PC-3 (cell line): ENCODE data around the gene VWC2L. TPM values are rescaled to one million over a fixed set of nuclear protein-coding genes. Genes with fewer than 3 reads are reported as not detected.

Experiments
- ATAC-seq: fragments of 200-7000 bp; cut with Tn5 transposase; 2 replicates; pipeline ENCODE4 v1.9.1; 2020; ENCODE audit warnings: mild to moderate bottlenecking, moderate library complexity
- BruUV-seq: library from RNA; stranded (reverse); fragments of 400-500 nt; replicated peaks from 2 replicates; lab custom pipeline; 2021; lab: Mats Ljungman, UMichigan
- CTCF ChIA-PET: fragments of 300-600 bp; sonication (Branson Sonifier 250); formaldehyde crosslinking; loops from one replicate; lab custom pipeline; 2022; ENCODE audit warnings: antibody characterized with exemption; lab: Charles Lee
- POLR2A ChIA-PET: fragments of 300-600 bp; sonication (Branson Sonifier 250); formaldehyde crosslinking; loops from one replicate; lab custom pipeline; 2022; ENCODE audit warnings: antibody characterized with exemption; ENCODE audit not compliant: unreplicated experiment; lab: Charles Lee
- DNase-seq: peaks from one replicate; pipeline ENCODE4 v3.0.0-alpha.2; 2015
- H2AFZ ChIP-seq: fragments of 300-600 bp; sonication (generic); 2 replicates; pipeline ENCODE4 v1.6.0; 2016; ENCODE audit warnings: antibody characterized with exemption, low read length
- H3F3A ChIP-seq: fragments of 300-600 bp; sonication (generic); one replicate; pipeline ENCODE4 v1.6.0; 2017; ENCODE audit warnings: antibody characterized with exemption, low read length, control low read depth, mild to moderate bottlenecking; ENCODE audit not compliant: unreplicated experiment
- H3K27ac ChIP-seq: fragments of 300-600 bp; sonication (generic); 2 replicates; pipeline ENCODE4 v1.5.1; 2016; ENCODE audit warnings: mild to moderate bottlenecking, low read length
- H3K27me3 ChIP-seq: fragments of 300-600 bp; sonication (generic); 2 replicates; pipeline ENCODE4 v1.6.1; 2016; ENCODE audit warnings: low read length, mixed read lengths
- H3K36me3 ChIP-seq: fragments of 300-600 bp; sonication (generic); 2 replicates; pipeline ENCODE4 v1.6.1; 2016; ENCODE audit warnings: low read depth, mixed run types, low read length, mixed read lengths
- H3K4me1 ChIP-seq: fragments of 300-600 bp; sonication (generic); 2 replicates; pipeline ENCODE4 v1.5.1; 2016; ENCODE audit warnings: low read length; ENCODE audit not compliant: insufficient read depth
- H3K4me2 ChIP-seq: fragments of 300-600 bp; sonication (generic); 2 replicates; pipeline ENCODE4 v1.6.0; 2016; ENCODE audit warnings: low read length
- H3K4me3 ChIP-seq: fragments of 300-600 bp; sonication (generic); 2 replicates; pipeline ENCODE4 v1.5.1; 2016; ENCODE audit warnings: mild to moderate bottlenecking, low read length, mixed read lengths
- H3K79me2 ChIP-seq: fragments of 300-600 bp; sonication (generic); 2 replicates; pipeline ENCODE4 v1.6.1; 2017; ENCODE audit warnings: low read length, mixed read lengths
- H3K9ac ChIP-seq: fragments of 300-600 bp; sonication (generic); 2 replicates; pipeline ENCODE4 v1.6.0; 2016; ENCODE audit warnings: mild to moderate bottlenecking, low read length
- H3K9me2 ChIP-seq: fragments of 300-600 bp; sonication (generic); replicated peaks from 2 replicates; pipeline ENCODE4 v1.6.1; 2016; ENCODE audit warnings: mixed run types, low read length, mixed read lengths
- H3K9me3 ChIP-seq: fragments of 300-600 bp; sonication (generic); 2 replicates; pipeline ENCODE4 v1.6.1; 2016; ENCODE audit warnings: low read length, mixed read lengths
- H4K20me1 ChIP-seq: fragments of 300-600 bp; sonication (generic); 2 replicates; pipeline ENCODE4 v1.6.1; 2016; ENCODE audit warnings: low read length, mixed read lengths
- EZH2 ChIP-seq: fragments of 300-600 bp; sonication (generic); IDR thresholded peaks from one replicate; pipeline ENCODE4 v1.6.1; 2017; ENCODE audit warnings: antibody characterized with exemption, mild to moderate bottlenecking, low read length; ENCODE audit not compliant: unreplicated experiment
- EZH2phosphoT487 ChIP-seq: fragments of 300-600 bp; sonication (generic); IDR thresholded peaks from 2 replicates; pipeline ENCODE4 v1.6.1; 2018; ENCODE audit warnings: mild to moderate bottlenecking, antibody characterized with exemption, low read length, borderline replicate concordance
- intact Hi-C: fragments of 100-400 bp; cut with micrococcal nuclease; formaldehyde crosslinking; loops from 2 replicates; pipeline ENCODE4 v1.9.0; 2023
- total RNA-seq: library from RNA; depleted of rRNA; stranded (reverse); fragments of >200 nt; gene quantifications from 2 replicates; pipeline ENCODE4 v1.2.3, GENCODE V29; 2014
- TF ChIP-seq, protein P1 (sequence below): fragments of 300-600 bp; sonication (generic); conservative IDR thresholded peaks from 2 replicates; pipeline ENCODE4 v1.5.1; 2017; ENCODE audit warnings: antibody characterized with exemption, low read depth, mild to moderate bottlenecking, low read length

The VWC2L gene
- total RNA-seq, 1 experiment from 2014 or later, result not detected

DNA sequence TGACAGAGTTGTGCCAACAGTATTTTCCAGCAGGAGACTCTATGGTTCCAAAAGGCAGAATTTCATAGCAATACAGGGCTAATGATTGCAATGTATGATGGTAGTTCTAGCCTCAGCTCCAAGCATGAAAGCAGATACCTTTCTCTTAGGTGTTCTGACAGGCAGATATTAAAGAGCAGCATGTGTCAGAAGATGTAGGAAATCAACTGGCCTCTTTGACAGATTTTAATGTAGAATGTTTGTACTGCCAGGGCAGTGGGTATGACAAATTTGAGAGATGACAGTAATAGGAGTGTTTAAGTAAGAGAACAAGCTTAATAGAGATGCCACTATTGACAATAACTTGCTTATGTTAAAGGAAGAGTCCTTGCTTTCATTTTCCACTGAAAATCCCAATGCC, 21.5 kb upstream of the VWC2L start:
- Histone ChIP-seq H2AFZ (0 out of 2 replicates have a peak overlapping the region, but pooled peaks have one; percentile 25), H3K9me3 (no peaks in the 10 kb centered on the region), H3K4me1 (no peaks in the 10 kb centered on the region), H3F3A (no peaks in the 10 kb centered on the region), H3K27ac (no peak overlapping the region), H3K79me2 (no peaks in the 10 kb centered on the region), H3K36me3 (no peaks in the 10 kb centered on the region), H3K27me3 (no peaks in the 10 kb centered on the region), H3K9me2 (no peaks in the 10 kb centered on the region), H4K20me1 (no peaks in the 10 kb centered on the region), H3K4me2 (no peak overlapping the region), H3K9ac (no peak overlapping the region), H3K4me3 (no peak overlapping the region)
- TF ChIP-seq EZH2 (no peak), EZH2phosphoT487 (no peak)
- TF ChIP-seq, protein P1, sequence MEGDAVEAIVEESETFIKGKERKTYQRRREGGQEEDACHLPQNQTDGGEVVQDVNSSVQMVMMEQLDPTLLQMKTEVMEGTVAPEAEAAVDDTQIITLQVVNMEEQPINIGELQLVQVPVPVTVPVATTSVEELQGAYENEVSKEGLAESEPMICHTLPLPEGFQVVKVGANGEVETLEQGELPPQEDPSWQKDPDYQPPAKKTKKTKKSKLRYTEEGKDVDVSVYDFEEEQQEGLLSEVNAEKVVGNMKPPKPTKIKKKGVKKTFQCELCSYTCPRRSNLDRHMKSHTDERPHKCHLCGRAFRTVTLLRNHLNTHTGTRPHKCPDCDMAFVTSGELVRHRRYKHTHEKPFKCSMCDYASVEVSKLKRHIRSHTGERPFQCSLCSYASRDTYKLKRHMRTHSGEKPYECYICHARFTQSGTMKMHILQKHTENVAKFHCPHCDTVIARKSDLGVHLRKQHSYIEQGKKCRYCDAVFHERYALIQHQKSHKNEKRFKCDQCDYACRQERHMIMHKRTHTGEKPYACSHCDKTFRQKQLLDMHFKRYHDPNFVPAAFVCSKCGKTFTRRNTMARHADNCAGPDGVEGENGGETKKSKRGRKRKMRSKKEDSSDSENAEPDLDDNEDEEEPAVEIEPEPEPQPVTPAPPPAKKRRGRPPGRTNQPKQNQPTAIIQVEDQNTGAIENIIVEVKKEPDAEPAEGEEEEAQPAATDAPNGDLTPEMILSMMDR, result no peak
- ChIA-PET CTCF (no interaction called here), POLR2A (interaction anchor here (0.7 kb wide), 1 partner anchor 169 kb away, joined by 3 read pairs; no protein-coding TSS in a partner anchor)
- no TSS peak for BruUV-seq
- ATAC-seq (no peak), DNase-seq (no peak)
- intact Hi-C loops, result no loop called here

DNA sequence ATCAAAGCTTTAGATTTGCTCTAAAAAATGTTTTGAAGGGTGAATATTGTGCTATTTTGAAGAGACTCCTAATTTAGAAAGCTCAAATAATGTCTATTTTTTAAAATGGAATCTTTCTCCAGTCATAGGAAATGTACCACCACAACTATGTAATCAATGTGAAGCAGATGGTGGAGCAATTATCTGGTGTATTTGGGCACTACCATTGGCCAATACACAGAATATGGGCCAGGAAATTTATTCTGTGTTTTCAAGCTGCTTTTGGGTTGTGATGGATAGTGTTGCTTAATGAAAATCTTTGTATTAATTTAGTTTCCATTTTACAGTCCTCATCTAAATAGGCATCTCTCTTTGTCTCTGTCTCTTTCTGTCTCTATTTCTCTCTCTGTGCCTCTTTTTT, 17.1 kb upstream of the VWC2L start:
- ChIA-PET CTCF (no interaction called here), POLR2A (no interaction called here)
- H3K9me3 ChIP-seq, result no peaks in the 10 kb centered on the region
- no peaks in the 10 kb centered on the region for H3F3A ChIP-seq
- BruUV-seq, result no TSS peak
- no peak overlapping the region for H3K9ac ChIP-seq
- no peaks in the 10 kb centered on the region for H4K20me1 ChIP-seq
- H3K4me2 ChIP-seq, result no peak overlapping the region
- no peaks in the 10 kb centered on the region for H3K36me3 ChIP-seq
- ATAC-seq (no peak), DNase-seq (no peak)
- no peaks in the 10 kb centered on the region for H3K79me2 ChIP-seq
- H3K27ac ChIP-seq, result no peak overlapping the region
- H3K27me3 ChIP-seq, result no peaks in the 10 kb centered on the region
- H3K9me2 ChIP-seq, result no peaks in the 10 kb centered on the region
- no peak overlapping the region for H3K4me3 ChIP-seq
- peaks cover 6% of the 10 kb centered on the region; the same call in 1 of the 2 replicates for H3K4me1 ChIP-seq
- no peak for TF ChIP-seq EZH2phosphoT487
- TF ChIP-seq, protein P1, result no peak
- no peak for TF ChIP-seq EZH2
- H2AFZ ChIP-seq, result no peak overlapping the region
- intact Hi-C loops, result no loop called here

DNA sequence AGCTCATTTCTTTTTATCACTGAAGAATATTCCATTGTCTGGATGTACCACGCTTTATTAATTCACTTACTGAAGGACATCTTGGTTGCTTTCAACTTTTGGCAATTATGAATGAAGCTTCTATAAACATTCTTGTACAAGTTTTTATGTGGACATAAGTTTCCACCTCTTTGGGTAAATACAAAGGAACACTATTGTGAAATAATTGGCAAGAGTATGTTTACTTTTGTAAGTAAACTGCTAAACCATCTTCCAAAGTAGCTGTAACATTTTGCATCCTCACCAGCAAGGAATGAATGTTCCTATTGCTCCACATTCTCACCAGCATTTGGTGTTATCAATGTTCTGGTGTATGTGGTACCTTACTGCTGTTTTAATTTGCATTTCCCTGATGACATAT, 15.8 kb upstream of the VWC2L start:
- ChIA-PET CTCF (no interaction called here), POLR2A (no interaction called here)
- H3K4me1 ChIP-seq, result peaks cover 6% of the 10 kb centered on the region; the same call in 1 of the 2 replicates
- H3K9me3 ChIP-seq, result no peaks in the 10 kb centered on the region
- intact Hi-C loops, result loop anchor here (1.0 to 5.0 kb wide), 5 partner anchors 16 to 398 kb away; no protein-coding TSS in a partner anchor
- H3K36me3 ChIP-seq, result no peaks in the 10 kb centered on the region
- no peaks in the 10 kb centered on the region for H3F3A ChIP-seq
- no TSS peak for BruUV-seq
- peak; percentile 82 for ATAC-seq
- H3K9ac ChIP-seq, result no peak overlapping the region
- no peaks in the 10 kb centered on the region for H3K27me3 ChIP-seq
- H3K4me2 ChIP-seq, result 0 out of 2 replicates have a peak overlapping the region, but pooled peaks have one; percentile 1
- no peak for TF ChIP-seq EZH2phosphoT487
- TF ChIP-seq, protein P1, result no peak
- TF ChIP-seq EZH2, result no peak
- no peak overlapping the region for H2AFZ ChIP-seq
- no peaks in the 10 kb centered on the region for H3K9me2 ChIP-seq
- H3K27ac ChIP-seq, result no peak overlapping the region
- no peaks in the 10 kb centered on the region for H4K20me1 ChIP-seq
- peak; percentile 61 for DNase-seq
- H3K79me2 ChIP-seq, result no peaks in the 10 kb centered on the region
- no peak overlapping the region for H3K4me3 ChIP-seq
